Activated naive CD4-positive, alpha-beta T cell treated with anti-CD3 and anti-CD28 coated beads for 36 hours (primary cell): Measurements from ENCODE around the gene GORASP1. TPM values are rescaled to one million over a fixed set of nuclear protein-coding genes. Genes with fewer than 3 reads are reported as not detected.

Experiments used
- CTCF ChIA-PET: fragments of 350-600 bp; sonication (Branson Sonifier 250); formaldehyde crosslinking; loops from one replicate; lab custom pipeline; 2021; ENCODE audit warnings: antibody characterized with exemption; lab: Charles Lee
- DNase-seq: peaks from one replicate; pipeline ENCODE4 v3.0.0-alpha.2; 2020
- H3K27ac Mint-ChIP-seq: one replicate; pipeline ENCODE4 v1.8.0; 2021; ENCODE audit warnings: mild to moderate bottlenecking, mixed read lengths
- H3K27me3 Mint-ChIP-seq: one replicate; pipeline ENCODE4 v1.8.0; 2021; ENCODE audit warnings: low read depth, mixed read lengths
- H3K36me3 Mint-ChIP-seq: one replicate; pipeline ENCODE4 v1.8.0; 2021; ENCODE audit warnings: low read depth, mixed read lengths
- H3K4me1 Mint-ChIP-seq: one replicate; pipeline ENCODE4 v1.8.0; 2021; ENCODE audit warnings: low read depth, mixed read lengths
- H3K4me3 Mint-ChIP-seq: one replicate; pipeline ENCODE4 v1.8.0; 2021; ENCODE audit warnings: mild to moderate bottlenecking, moderate library complexity, mixed read lengths
- H3K9me3 Mint-ChIP-seq: one replicate; pipeline ENCODE4 v1.8.0; 2021; ENCODE audit warnings: mixed read lengths
- intact Hi-C: fragments of 100-400 bp; cut with micrococcal nuclease; formaldehyde crosslinking; loops from one replicate; pipeline ENCODE4 v1.15.1; 2023
- total RNA-seq, 2 experiments: library from RNA; stranded (reverse); gene quantifications; one replicate each; pipeline ENCODE4 v1.2.3, GENCODE V29; 2021

Gene GORASP1
- total RNA-seq, 2 experiments from 2014 or later, result 19.0 to 21.8 TPM

DNA sequence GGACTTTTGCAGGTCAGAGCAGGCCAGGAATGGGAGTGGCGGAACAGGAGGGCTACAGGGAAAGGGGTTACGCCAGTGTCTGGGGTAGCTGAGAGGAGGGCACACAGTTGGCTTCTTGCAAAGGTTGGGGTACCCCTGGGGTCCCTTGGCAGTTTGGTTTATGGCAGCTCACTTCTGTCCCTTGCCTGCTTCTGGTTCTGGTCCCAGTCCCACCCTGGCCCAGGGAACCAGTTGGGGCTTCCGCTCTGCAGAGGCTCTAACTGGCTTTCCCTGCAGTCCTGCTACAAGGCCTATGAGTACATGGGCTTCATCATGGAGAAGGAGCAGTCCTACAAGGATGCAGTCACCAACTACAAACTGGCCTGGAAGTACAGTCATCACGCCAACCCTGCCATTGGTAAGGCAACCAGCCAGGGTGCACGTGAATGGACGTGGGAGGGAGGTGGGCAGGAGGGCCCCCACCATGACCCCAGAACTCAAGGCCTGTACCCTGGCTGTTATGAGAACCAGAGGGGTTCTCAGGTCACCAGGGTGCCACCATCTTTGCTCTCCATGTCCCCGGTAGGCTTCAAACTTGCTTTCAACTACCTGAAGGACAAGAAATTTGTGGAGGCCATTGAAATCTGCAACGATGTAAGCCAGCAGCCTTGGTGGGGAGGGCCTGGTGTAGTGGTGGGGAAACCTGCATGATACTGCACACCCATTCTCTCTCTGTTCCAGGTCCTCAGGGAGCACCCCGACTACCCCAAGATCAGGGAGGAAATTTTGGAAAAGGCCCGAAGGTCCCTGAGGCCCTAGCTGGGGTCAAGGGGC lies 30.8 kb upstream of the GORASP1 start:
- Mint-ChIP-seq H3K27ac (peak overlapping the region; percentile 68), H3K9me3 (no peaks in the 10 kb centered on the region), H3K4me1 (peaks cover 27% of the 10 kb centered on the region), H3K4me3 (peak overlapping the region; percentile 2), H3K36me3 (peaks cover 21% of the 10 kb centered on the region), H3K27me3 (no peaks in the 10 kb centered on the region)
- CTCF ChIA-PET, result interaction anchor here (0.6 kb wide), 1 partner anchor 59 kb away, joined by 3 read pairs; no protein-coding TSS in a partner anchor
- no peak for DNase-seq
- intact Hi-C loops, result no loop called here

GRCh38 chr3:39137435-39137936 lies 30.1 kb upstream of the GORASP1 start:
- H3K9me3 Mint-ChIP-seq, result no peaks in the 10 kb centered on the region
- H3K36me3 Mint-ChIP-seq, result peaks cover 14% of the 10 kb centered on the region
- DNase-seq, result no peak
- intact Hi-C loops, result no loop called here
- no peaks in the 10 kb centered on the region for H3K27me3 Mint-ChIP-seq
- H3K27ac Mint-ChIP-seq, result peak overlapping the region; percentile 2
- H3K4me1 Mint-ChIP-seq, result peaks cover 21% of the 10 kb centered on the region
- CTCF ChIA-PET, result interaction anchor here (0.6 to 1.7 kb wide), 3 partner anchors 11 to 155 kb away, joined by 3 to 4 read pairs (median 3); no protein-coding TSS in a partner anchor
- peak overlapping the region; percentile 2 for H3K4me3 Mint-ChIP-seq

- Mint-ChIP-seq H3K4me1 (peaks cover 20% of the 10 kb centered on the region), H3K27ac (no peak overlapping the region), H3K27me3 (no peaks in the 10 kb centered on the region), H3K9me3 (no peaks in the 10 kb centered on the region), H3K4me3 (no peak overlapping the region), H3K36me3 (peaks cover 11% of the 10 kb centered on the region)
- CTCF ChIA-PET, result interaction anchor here (1.0 to 1.7 kb wide), 3 partner anchors 11 to 156 kb away, joined by 3 to 4 read pairs (median 3); no protein-coding TSS in a partner anchor
- DNase-seq, result no peak
- intact Hi-C loops, result no loop called here
Observed at GRCh38 chr3:39136533-39137434, 29.4 kb upstream of the GORASP1 start.

- no peaks in the 10 kb centered on the region for H3K27me3 Mint-ChIP-seq
- no peak overlapping the region for H3K27ac Mint-ChIP-seq
- intact Hi-C loops, result no loop called here
- H3K4me1 Mint-ChIP-seq, result peaks cover 12% of the 10 kb centered on the region
- DNase-seq, result no peak
- no peaks in the 10 kb centered on the region for H3K36me3 Mint-ChIP-seq
- H3K4me3 Mint-ChIP-seq, result no peak overlapping the region
- CTCF ChIA-PET, result interaction anchor here (0.7 to 2.4 kb wide), 3 partner anchors 9 to 639 kb away, joined by 3 to 6 read pairs (median 3); no protein-coding TSS in a partner anchor
- no peaks in the 10 kb centered on the region for H3K9me3 Mint-ChIP-seq
Observed at GRCh38 chr3:39135170-39135805, 27.9 kb upstream of the GORASP1 start.

- intact Hi-C loops, result no loop called here
- DNase-seq, result no peak
- no peak overlapping the region for H3K27ac Mint-ChIP-seq
- no peaks in the 10 kb centered on the region for H3K36me3 Mint-ChIP-seq
- H3K4me1 Mint-ChIP-seq, result peaks cover 8% of the 10 kb centered on the region
- no peak overlapping the region for H3K4me3 Mint-ChIP-seq
- CTCF ChIA-PET, result interaction anchor here (0.9 to 2.4 kb wide), 3 partner anchors 8 to 154 kb away, joined by 3 to 6 read pairs (median 3); no protein-coding TSS in a partner anchor
- H3K27me3 Mint-ChIP-seq, result no peaks in the 10 kb centered on the region
- no peaks in the 10 kb centered on the region for H3K9me3 Mint-ChIP-seq
Observed at GRCh38 chr3:39134305-39134704, 26.9 kb upstream of the GORASP1 start.

DNA sequence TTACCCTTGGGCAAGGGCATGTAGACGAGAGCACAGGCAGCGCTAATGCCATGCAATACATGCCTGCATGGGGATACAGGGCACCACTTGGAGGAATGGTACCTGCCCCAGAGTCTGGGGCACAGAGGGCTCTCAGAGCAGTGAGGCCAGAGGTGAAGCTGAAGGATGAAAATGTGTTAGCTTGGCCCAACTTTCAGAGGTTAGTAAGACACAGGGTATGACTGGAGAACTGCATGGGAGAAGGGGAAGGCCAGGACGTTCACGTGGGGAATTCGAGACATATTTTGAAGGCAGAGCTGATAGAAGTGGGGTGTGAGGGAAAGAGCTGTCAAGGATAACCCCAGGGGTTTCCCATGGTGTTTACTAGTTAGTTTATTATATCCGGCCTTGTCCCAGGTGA lies 26.4 kb upstream of the GORASP1 start:
- intact Hi-C loops, result no loop called here
- H3K4me3 Mint-ChIP-seq, result no peak overlapping the region
- peaks cover 4% of the 10 kb centered on the region for H3K4me1 Mint-ChIP-seq
- peak; percentile 33 for DNase-seq
- no peak overlapping the region for H3K27ac Mint-ChIP-seq
- no peaks in the 10 kb centered on the region for H3K36me3 Mint-ChIP-seq
- H3K9me3 Mint-ChIP-seq, result no peaks in the 10 kb centered on the region
- no peaks in the 10 kb centered on the region for H3K27me3 Mint-ChIP-seq
- CTCF ChIA-PET, result interaction anchor here (1.2 to 2.4 kb wide), 3 partner anchors 7 to 154 kb away, joined by 3 to 8 read pairs (median 6); no protein-coding TSS in a partner anchor

GRCh38 chr3:39133093-39133490 lies 25.7 kb upstream of the GORASP1 start:
- Mint-ChIP-seq H3K27me3 (no peaks in the 10 kb centered on the region), H3K36me3 (no peaks in the 10 kb centered on the region), H3K27ac (no peak overlapping the region), H3K9me3 (no peaks in the 10 kb centered on the region), H3K4me1 (peaks cover 4% of the 10 kb centered on the region), H3K4me3 (no peak overlapping the region)
- intact Hi-C loops, result no loop called here
- CTCF ChIA-PET, result interaction anchor here (1.2 kb wide), 2 partner anchors 11 to 155 kb away, joined by 3 to 8 read pairs; no protein-coding TSS in a partner anchor
- no peak for DNase-seq

DNA sequence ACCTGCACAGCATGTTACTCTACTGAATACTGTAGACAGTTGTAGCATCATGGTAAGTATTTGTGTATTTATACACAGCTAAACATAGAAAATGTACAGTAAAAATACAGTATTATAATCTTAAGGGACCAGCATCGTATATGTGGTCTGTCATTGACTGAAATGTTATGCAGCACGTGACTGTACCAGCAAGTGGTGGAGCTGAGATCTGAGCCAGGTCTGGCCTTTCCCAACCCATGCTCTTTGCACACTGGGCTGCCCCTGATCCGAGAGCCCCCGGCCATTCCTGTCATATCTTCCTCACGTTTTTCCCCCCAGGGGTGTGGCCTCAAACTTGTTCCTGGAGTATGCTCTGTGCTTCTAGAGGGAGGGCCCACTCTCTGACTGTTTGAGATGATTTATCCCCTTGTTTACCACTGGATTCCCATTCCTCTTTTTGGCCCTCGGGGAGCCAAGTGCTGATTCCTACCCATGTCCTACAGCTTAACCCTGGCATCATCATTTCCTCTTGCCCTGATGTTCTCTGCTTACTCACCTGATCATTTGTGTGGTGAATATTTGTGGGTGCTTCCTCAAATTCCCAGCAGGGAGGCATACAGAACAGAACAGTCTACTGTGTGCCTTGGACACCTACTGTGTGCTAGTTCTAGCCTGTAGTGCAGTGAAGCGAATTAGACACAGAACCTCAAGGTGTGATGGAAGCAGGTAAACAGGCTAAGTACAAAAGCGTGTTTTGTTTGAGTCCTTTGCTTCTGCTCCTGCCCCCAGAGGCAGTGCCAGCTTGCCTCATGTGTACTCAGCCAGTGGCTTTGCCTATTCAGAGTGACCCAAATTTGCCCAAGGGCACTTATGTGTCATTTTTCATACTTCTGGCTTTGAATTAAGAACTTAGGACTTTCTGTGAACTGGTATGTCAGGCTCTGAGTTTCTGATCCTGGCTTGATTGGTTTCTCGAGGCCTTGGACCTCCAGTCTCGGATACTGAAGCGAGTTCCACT lies 25.0 kb upstream of the GORASP1 start:
- Mint-ChIP-seq H3K27ac (no peak overlapping the region), H3K4me3 (no peak overlapping the region), H3K36me3 (no peaks in the 10 kb centered on the region), H3K4me1 (peaks cover 11% of the 10 kb centered on the region), H3K27me3 (no peaks in the 10 kb centered on the region), H3K9me3 (no peaks in the 10 kb centered on the region)
- intact Hi-C loops, result no loop called here
- DNase-seq, result no peak
- CTCF ChIA-PET, result interaction anchor here (1.2 to 8.0 kb wide), 2 partner anchors 58 to 155 kb away, joined by 8 to 52 read pairs; partner anchors contain the start of gene XIRP1

- Mint-ChIP-seq H3K4me1 (peaks cover 18% of the 10 kb centered on the region), H3K4me3 (no peak overlapping the region), H3K27ac (no peak overlapping the region), H3K9me3 (no peaks in the 10 kb centered on the region), H3K36me3 (no peaks in the 10 kb centered on the region), H3K27me3 (no peaks in the 10 kb centered on the region)
- no peak for DNase-seq
- intact Hi-C loops, result no loop called here
- CTCF ChIA-PET, result interaction anchor here (0.7 to 8.0 kb wide), 2 partner anchors 60 to 148 kb away, joined by 4 to 52 read pairs; partner anchors contain the start of gene XIRP1
Observed at GRCh38 chr3:39130693-39131265, 23.4 kb upstream of the GORASP1 start.

- no peak for DNase-seq
- peaks cover 18% of the 10 kb centered on the region for H3K4me1 Mint-ChIP-seq
Observed at GRCh38 chr3:39130026-39130425, 22.6 kb upstream of the GORASP1 start.

More at GRCh38 chr3:39130026-39130425, 22.6 kb upstream of the GORASP1 start:
- no peak overlapping the region for H3K27ac Mint-ChIP-seq
- H3K4me3 Mint-ChIP-seq, result no peak overlapping the region
- no peaks in the 10 kb centered on the region for H3K9me3 Mint-ChIP-seq
- no peaks in the 10 kb centered on the region for H3K27me3 Mint-ChIP-seq
- H3K36me3 Mint-ChIP-seq, result no peaks in the 10 kb centered on the region
- intact Hi-C loops, result no loop called here
- CTCF ChIA-PET, result interaction anchor here (0.5 to 8.0 kb wide), 4 partner anchors 14 to 158 kb away, joined by 3 to 52 read pairs (median 5); partner anchors contain the start of gene XIRP1
